ENCODE data around the gene PKDCC.
A peak's percentile ranks its signal among the peaks of the same experiment; 100 is the strongest.

PKDCC gene

GRCh38 chr2:42049221-42050009 lies 1.6 kb downstream of the PKDCC start:
- DNase-seq (ENCODE audit: low spot score): no peak

DNA sequence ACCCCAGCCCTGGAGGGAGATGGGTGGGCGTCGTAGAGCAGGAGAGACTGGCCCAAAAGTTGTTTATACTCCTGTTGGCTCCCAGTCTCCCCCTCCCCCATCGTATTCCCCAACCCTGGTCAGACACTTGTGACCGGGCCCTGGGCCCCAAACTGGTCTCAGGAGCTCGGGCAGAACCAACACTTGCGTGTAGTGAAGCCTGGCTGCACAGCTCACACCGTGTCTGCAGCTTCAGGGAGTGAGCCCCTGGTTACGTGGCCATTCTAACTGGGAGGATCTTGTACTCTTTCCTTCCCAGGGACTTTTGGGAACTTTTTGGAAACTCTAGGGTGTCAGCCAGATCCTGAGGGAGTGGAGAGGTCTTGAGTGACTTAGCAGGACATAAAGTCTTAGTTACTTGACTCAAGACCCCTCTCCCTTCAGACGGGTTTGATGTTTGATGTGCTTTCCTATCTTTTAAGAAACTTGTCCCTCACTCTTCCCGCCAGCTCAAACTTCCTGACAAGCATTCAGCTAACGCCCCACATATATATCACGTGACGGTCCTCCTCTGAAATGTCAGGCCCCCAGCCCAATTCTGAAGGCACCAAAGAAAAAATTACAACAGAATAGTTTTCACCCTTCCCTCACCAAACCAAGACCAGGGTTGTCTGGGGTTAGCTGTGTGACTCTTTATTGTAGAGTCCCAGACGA lies 2.3 kb downstream of the PKDCC start:
- DNase-seq (ENCODE audit: low spot score): no peak

DNA sequence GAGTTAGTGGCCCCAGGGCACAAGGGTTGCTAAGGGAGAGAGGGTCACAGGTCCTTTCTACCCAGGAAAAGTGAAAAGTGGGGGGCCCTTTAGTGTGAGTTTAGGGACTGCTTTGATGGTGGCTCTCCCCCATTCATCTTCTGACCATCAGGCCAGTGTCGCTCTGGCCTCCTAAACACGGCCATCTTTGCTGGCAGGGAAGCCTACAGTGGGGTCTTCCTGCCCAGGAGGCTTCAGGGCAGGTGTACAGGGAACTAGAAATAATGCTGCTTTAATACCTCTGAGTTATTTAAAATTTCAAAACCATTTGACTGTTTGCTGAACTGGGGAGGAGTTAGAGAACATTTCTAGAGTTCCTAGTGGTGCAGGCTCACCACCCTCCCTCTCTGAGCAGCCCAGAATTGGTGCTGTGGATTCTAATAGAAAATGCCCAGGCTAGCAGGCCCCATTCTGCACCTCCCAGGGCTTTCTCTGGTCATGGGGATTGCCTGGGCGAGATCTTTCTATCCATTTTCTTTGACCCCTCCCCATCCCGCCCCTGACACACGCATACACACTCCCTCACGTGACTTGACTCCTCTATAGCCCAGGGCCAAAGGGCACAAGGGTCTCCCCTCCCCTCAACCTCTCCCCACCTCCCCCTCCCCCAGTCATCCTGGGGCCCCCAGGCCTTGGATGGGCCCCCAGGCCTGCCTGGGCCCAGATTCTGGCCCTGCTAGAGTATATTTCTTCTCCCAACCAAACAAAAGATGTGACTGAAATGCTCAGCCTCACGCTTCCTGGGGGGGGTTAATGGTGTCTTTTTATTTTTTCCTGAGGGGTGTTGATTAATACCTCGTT lies 3.1 kb downstream of the PKDCC start:
- DNase-seq (ENCODE audit: low spot score): no peak

DNA sequence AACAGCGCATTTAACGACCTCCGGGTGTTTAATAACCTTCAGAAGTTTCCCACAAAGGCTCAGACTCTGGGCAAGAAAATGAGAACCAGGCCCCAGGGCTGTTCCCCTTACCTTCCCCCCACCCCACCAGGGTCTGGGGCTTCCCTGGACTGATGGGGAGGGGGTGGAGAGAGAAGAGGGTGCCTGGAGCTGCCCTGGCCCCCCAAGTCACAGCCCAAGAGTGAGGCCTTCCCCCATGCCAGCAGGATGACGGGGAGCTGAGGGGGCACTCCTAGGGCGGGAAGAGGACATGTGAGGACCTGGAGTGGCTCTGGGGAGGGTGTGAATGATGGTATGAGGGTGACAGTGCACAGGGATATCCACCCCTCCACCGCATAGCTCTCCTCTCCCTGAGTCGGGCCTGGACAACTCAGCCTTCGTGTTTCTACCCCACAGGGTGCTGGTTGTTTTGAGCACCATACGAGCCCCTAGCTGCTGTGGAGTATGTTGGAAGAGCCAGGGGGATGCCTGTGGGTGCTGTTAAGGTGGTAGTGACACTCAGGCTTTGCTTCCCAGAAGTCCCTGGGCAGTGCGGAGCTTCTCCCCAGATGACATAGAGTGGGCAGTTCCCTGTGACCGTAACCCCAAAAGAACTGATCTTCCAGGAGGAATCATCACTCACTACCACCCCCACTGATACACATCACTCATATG lies 3.9 kb downstream of the PKDCC start:
- no peak for DNase-seq (ENCODE audit: low spot score)

- no peak for DNase-seq (ENCODE audit: low spot score)
These were observed 5.1 kb downstream of the PKDCC start for GRCh38 chr2:42052702-42053481.

DNA sequence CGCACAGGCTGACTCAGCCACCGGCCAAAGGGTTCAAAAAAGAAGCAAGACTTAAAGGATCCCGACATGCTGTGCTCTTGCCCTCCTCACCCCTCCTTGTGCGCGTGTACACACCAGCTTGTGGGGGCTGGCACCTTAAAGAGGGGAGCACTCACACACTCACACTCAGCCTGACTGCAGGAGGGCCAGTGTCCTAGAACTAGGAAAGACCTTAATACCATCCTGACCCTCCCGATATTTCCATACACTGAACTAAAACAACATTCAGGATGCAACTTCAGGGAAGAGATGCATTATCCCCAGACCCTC lies 5.6 kb downstream of the PKDCC start:
- DNase-seq (ENCODE audit: low spot score): no peak

DNA sequence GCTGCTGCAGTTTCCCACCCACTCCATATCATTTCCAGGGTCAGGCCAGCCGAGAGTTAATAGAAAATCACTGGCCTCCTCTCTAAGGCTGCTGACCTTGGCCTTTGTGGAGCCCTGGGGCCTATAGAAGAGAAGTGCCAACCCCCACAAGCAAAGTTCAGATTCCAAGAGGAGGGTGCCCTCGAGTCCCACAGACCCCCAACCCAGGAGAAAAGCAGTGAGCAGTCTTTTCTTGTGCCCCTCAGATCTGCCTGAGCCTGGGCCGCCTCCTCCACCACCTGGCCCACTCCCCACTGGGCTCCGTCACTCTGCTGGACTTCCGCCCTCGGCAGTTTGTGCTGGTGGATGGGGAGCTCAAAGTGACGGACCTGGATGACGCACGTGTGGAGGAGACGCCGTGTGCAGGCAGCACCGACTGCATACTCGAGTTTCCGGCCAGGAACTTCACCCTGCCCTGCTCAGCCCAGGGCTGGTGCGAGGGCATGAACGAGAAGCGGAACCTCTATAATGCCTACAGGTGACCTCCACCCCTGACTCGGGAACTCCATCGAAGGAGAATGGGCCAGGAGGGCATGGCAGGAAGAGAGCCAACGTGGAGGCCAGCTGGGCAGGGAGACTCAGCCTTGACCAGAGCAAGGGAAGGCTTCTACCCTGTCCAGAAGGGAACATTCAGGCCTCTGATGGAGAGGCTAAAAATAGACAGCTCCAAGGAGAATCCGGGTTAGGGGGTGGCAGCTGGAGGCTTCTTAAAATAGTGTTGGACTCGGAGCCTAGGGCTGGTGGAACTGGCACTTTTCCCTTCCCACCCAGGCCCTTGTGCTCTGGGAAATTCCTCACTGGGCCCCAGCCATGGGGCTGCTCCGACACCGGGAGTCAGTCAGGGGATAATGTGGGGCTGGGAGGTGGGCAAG lies 6.2 kb downstream of the PKDCC start:
- no peak for DNase-seq (ENCODE audit: low spot score)

GRCh38 chr2:42054714-42055430 lies 7.1 kb downstream of the PKDCC start:
- DNase-seq (ENCODE audit: low spot score): no peak

GRCh38 chr2:42055573-42056514 lies 8.0 kb downstream of the PKDCC start:
- no peak for DNase-seq (ENCODE audit: low spot score)

- no peak for DNase-seq (ENCODE audit: low spot score)
These were observed 9.5 kb downstream of the PKDCC start for GRCh38 chr2:42057159-42057901.

DNA sequence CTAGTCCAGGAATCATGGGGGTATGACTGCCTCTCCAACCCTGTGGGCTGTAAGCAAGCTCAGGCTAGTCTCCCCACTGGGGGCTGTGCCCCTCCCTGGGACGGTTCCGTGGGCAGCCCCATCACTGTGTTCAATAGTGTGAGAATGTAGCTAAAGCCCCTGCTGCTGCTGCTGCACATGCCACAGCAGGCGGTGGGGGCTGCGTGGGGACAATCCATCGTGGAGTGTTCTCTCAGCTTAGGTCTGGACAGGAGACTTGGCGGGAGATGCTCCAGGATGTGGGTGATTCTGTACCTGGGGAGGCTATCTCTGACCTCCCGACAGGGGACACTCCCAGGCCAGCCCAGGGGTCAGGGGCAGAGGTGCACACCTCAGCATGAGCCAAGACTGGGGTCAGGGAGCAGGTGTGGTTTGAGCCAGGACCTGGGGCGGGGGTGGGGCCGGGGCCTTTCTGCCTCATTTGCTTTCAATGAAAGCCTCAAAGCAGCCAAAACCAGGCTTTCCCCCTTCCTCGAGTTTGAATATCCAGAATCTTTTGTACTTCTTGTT lies 10.2 kb downstream of the PKDCC start:
- no peak for DNase-seq (ENCODE audit: low spot score)

DNA sequence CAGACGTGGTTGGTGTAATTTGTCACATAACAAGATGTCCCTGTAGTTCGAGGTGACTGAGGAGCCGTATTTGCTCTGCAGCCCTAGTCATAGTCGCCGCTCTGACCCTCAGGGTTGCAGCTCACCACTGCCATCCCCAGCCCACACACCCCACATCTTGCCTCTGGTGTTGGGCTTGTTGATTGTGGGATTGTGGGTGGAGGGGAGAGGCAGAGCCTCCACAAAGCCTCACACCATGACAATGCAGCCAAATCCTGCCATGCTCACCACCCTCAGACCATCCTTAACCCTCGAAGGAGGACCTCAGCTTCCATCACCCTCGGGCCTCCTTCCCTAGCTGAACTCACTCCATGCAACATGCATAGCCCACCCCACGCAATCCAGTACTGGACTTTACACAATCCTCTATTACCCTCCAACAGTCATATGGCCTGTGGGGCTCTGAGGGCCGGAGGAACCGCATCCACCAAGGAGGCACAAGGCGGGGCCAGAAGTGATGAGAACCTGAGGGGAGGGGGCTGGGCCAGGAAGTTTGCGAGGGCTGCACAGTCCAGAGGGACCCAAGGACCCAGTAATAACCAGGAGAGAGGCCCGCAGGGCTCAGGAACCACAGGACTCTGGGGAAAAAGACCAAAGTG lies 11.6 kb downstream of the PKDCC start:
- DNase-seq (ENCODE audit: low spot score): no peak

DNA sequence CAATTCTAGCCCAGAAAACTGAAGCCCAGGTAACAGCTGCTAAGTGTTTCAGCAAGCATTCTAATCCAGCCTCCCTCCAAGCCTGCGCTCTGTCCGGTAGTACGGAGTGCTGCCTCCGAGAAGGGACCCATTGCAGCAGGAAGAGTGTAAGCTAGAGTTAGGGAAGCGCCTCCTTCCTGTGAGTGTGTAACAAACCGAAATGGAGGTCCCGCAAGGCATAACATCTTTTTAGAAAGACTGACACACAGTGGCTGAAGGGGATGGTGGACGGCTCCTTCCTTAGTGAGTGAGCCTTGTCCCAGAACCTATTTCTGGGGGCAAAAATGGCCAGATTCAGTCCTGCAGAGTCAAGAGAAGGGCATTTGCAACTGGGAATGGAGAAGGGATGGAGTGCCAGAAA lies 12.2 kb downstream of the PKDCC start:
- peak; percentile 22 for DNase-seq (ENCODE audit: low spot score)

DNA sequence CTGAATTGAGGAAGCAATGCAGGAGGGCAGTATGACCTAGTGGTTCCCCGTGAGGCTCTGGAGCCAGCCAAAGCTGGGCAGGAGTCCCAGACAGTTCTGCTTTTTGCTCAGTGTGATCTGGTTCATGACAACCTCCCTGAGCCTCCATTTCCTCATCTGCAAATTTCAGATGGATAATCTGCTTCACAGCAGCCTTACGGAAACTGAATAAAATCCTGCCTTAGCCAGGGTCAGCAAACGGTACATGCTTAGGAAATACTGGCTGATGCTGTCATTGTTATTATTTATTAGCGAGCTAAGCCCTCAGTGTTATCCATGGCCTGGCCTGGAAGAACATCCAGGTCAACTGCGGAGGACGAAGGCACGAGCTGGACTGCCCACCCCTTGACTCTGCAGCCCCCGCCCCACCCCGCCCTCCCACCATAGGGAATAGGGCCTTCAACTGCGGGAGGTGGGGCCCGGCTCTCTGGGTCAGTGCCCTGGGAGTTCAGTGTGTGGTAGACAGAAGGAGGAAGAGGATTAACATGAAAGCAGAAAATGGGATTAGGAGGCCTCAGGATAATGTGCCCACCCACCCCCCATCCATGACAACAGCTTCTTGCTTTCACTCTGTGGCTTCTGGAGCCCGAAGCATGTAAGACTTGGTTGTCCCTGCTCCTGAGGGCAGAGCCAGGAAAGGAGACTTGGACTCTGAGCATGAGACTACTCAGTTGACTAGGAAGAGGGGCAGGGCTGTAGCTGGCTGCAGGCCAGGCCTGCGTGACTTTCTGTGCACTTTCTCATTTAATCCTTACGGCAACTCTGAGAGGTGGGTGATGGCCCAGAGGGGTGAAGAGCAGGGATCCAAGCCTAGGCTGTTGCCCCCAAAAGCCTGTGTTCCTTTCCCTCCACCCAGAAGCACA lies 13.1 kb downstream of the PKDCC start:
- DNase-seq (ENCODE audit: low spot score): no peak

GRCh38 chr2:42061839-42062238 lies 14.0 kb downstream of the PKDCC start:
- DNase-seq (ENCODE audit: low spot score): no peak
